Caco-2 (cell line): Measurements from ENCODE around the gene HSD17B11. TPM values are rescaled to one million over a fixed set of nuclear protein-coding genes. Genes with fewer than 3 reads are reported as not detected.

Source experiments
- BruUV-seq: library from RNA; stranded (reverse); fragments of 400-500 nt; replicated peaks from 2 replicates; lab custom pipeline; 2021; lab: Mats Ljungman, UMichigan
- CTCF ChIA-PET: fragments of 300-600 bp; sonication (Branson Sonifier 250); formaldehyde crosslinking; loops from one replicate; lab custom pipeline; 2022; ENCODE audit warnings: antibody characterized with exemption; lab: Charles Lee
- POLR2A ChIA-PET: fragments of 300-600 bp; sonication (Branson Sonifier 250); formaldehyde crosslinking; loops from one replicate; lab custom pipeline; 2022; ENCODE audit warnings: antibody characterized with exemption; lab: Charles Lee
- DNase-seq, 2 experiments: peaks; one replicate each; pipeline versions ENCODE4 v3.0.0 to v3.0.0-alpha.2; 2020 to 2022
- H3K27me3 ChIP-seq: replicated peaks from 2 replicates; pipeline ENCODE4 v1.6.0; 2011; ENCODE audit warnings: low read length; ENCODE audit not compliant: control insufficient read depth, insufficient read depth
- H3K36me3 ChIP-seq: 2 replicates; pipeline ENCODE4 v1.5.1; 2011; ENCODE audit warnings: low read length; ENCODE audit not compliant: control insufficient read depth, insufficient read depth
- H3K4me1 ChIP-seq: fragments of 250-450 bp; sonication (Bioruptor Pico); 2 replicates; pipeline ENCODE4 v1.5.1; 2020; ENCODE audit warnings: mild to moderate bottlenecking
- H3K4me3 ChIP-seq: 2 replicates; pipeline ENCODE4 v1.5.1; 2011; ENCODE audit warnings: low read depth, mild to moderate bottlenecking, control low read depth, low read length
- H3K9me3 ChIP-seq: fragments of 250-450 bp; sonication (Bioruptor Pico); 2 replicates; pipeline ENCODE4 v1.5.1; 2020; ENCODE audit warnings: mild to moderate bottlenecking, moderate library complexity
- H3K27ac Mint-ChIP-seq: one replicate; pipeline ENCODE4 v1.8.0; 2022; ENCODE audit warnings: mixed read lengths; ENCODE audit not compliant: unreplicated experiment
- H3K27me3 Mint-ChIP-seq: one replicate; pipeline ENCODE4 v1.8.0; 2022; ENCODE audit warnings: mixed read lengths; ENCODE audit not compliant: insufficient read depth, unreplicated experiment
- H3K36me3 Mint-ChIP-seq: one replicate; pipeline ENCODE4 v1.8.0; 2022; ENCODE audit warnings: mild to moderate bottlenecking, mixed read lengths; ENCODE audit not compliant: insufficient read depth, unreplicated experiment
- H3K4me1 Mint-ChIP-seq: one replicate; pipeline ENCODE4 v1.8.0; 2022; ENCODE audit warnings: low read depth, mixed read lengths; ENCODE audit not compliant: unreplicated experiment
- H3K4me3 Mint-ChIP-seq: one replicate; pipeline ENCODE4 v1.8.0; 2022; ENCODE audit warnings: mild to moderate bottlenecking, moderate library complexity, mixed read lengths; ENCODE audit not compliant: unreplicated experiment
- H3K9me3 Mint-ChIP-seq: one replicate; pipeline ENCODE4 v1.8.0; 2022; ENCODE audit warnings: mixed read lengths; ENCODE audit not compliant: unreplicated experiment
- intact Hi-C: fragments of 100-400 bp; cut with micrococcal nuclease; formaldehyde crosslinking; loops from one replicate; pipeline ENCODE4 v1.10.0; 2022; ENCODE audit not compliant: unreplicated experiment
- total RNA-seq: library from RNA; stranded (reverse); gene quantifications from 2 replicates; pipeline ENCODE4 v1.2.3, GENCODE V29; 2022
- TF ChIP-seq, protein P1 (sequence below), 2 experiments: fragments of 200-600 bp in 1 of 2; IDR thresholded peaks; 1 replicate in 1 of 2; 2 replicates in 1 of 2; pipeline versions ENCODE4 v1.5.1 to v1.8.0; 2011 to 2022; ENCODE audit warnings: antibody characterized with exemption in 1 of 2, control low read depth in 1 of 2, inconsistent platforms in 1 of 2, low read depth in 1 of 2, low read length in 1 of 2, mild to moderate bottlenecking in 1 of 2, moderate library complexity in 1 of 2; ENCODE audit not compliant: insufficient read depth in 1 of 2, severe bottlenecking in 1 of 2, unreplicated experiment in 1 of 2

The HSD17B11 gene
- total RNA-seq, 1 experiment from 2014 or later = 42.8 TPM

DNA sequence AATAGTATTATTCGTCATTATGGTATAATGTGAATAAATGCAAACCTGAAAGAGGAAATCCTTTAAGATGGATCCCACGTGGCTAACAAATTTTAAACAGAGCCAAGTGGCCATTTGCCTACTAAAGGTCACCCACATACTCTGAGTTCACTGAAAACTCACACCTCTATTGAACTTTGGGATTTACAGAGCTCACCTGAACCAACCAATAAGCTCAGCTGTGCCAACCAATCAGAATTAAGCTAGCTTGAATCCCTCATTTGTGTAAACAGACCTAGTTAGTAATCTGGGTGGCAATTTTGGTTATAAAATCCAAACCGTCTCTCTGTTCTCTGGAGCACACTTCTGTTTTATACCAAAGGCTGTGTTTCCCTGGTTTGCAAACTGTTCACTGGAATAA is 26.0 kb upstream of the HSD17B11 start:
- no peaks in the 10 kb centered on the region for H3K36me3 Mint-ChIP-seq
- H3K4me1 Mint-ChIP-seq = peaks cover 13% of the 10 kb centered on the region
- CTCF ChIA-PET = no interaction called here

DNA sequence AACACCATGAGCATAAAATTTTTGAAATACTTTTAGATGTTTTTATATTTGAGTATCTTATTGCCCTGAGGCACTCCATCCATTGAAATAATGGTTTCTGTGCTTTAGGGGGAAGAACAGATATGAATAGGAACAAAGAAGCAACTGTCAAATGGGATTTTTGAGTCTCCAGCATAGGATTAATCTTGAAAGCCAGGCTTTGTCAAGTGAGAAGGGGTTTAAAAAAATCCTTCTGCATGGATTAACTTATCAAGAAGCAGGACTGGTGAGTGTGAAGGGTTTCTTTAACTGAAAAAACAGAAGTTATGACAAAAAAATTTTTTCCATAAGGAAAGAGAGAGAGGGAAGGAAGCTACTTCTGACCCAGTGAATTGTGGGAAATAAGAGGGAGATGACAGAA is 23.8 kb upstream of the HSD17B11 start:
- Mint-ChIP-seq H3K27me3 (no peaks in the 10 kb centered on the region), H3K9me3 (no peaks in the 10 kb centered on the region), H3K4me1 (peaks cover 13% of the 10 kb centered on the region), H3K27ac (peak overlapping the region; percentile 55), H3K4me3 (no peak overlapping the region), H3K36me3 (peaks cover 7% of the 10 kb centered on the region)
- H3K27me3 ChIP-seq = no peaks in the 10 kb centered on the region
- CTCF ChIA-PET = no interaction called here
- intact Hi-C loops = no loop called here
- no peak overlapping the region for H3K4me3 ChIP-seq
- TF ChIP-seq, protein P1, sequence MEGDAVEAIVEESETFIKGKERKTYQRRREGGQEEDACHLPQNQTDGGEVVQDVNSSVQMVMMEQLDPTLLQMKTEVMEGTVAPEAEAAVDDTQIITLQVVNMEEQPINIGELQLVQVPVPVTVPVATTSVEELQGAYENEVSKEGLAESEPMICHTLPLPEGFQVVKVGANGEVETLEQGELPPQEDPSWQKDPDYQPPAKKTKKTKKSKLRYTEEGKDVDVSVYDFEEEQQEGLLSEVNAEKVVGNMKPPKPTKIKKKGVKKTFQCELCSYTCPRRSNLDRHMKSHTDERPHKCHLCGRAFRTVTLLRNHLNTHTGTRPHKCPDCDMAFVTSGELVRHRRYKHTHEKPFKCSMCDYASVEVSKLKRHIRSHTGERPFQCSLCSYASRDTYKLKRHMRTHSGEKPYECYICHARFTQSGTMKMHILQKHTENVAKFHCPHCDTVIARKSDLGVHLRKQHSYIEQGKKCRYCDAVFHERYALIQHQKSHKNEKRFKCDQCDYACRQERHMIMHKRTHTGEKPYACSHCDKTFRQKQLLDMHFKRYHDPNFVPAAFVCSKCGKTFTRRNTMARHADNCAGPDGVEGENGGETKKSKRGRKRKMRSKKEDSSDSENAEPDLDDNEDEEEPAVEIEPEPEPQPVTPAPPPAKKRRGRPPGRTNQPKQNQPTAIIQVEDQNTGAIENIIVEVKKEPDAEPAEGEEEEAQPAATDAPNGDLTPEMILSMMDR (IDR thresholded peaks at IDR 0.05; ENCODE audit: insufficient read depth in 1 of 2, low read depth in 1 of 2, low read length in 1 of 2, severe bottlenecking in 1 of 2, unreplicated experiment in 1 of 2) = no peak
- no TSS peak for BruUV-seq
- POLR2A ChIA-PET = no interaction called here
- no peaks in the 10 kb centered on the region for H3K9me3 ChIP-seq
- DNase-seq = no peak
- H3K4me1 ChIP-seq = peaks cover 19% of the 10 kb centered on the region
- H3K36me3 ChIP-seq = no peaks in the 10 kb centered on the region

More for the DNA sequence above, 26.0 kb upstream of the HSD17B11 start:
- H3K27me3 Mint-ChIP-seq = no peaks in the 10 kb centered on the region
- DNase-seq = no peak
- Histone ChIP-seq H3K4me3 (no peak overlapping the region), H3K27me3 (no peaks in the 10 kb centered on the region), H3K9me3 (no peaks in the 10 kb centered on the region), H3K36me3 (no peaks in the 10 kb centered on the region), H3K4me1 (peaks cover 13% of the 10 kb centered on the region)
- intact Hi-C loops = no loop called here
- TF ChIP-seq, protein P1 (IDR thresholded peaks at IDR 0.05; ENCODE audit: insufficient read depth in 1 of 2, low read depth in 1 of 2, low read length in 1 of 2, severe bottlenecking in 1 of 2, unreplicated experiment in 1 of 2) = no peak
- H3K4me3 Mint-ChIP-seq = no peak overlapping the region
- POLR2A ChIA-PET = no interaction called here
- BruUV-seq = no TSS peak
- H3K9me3 Mint-ChIP-seq = no peaks in the 10 kb centered on the region
- no peak overlapping the region for H3K27ac Mint-ChIP-seq

DNA sequence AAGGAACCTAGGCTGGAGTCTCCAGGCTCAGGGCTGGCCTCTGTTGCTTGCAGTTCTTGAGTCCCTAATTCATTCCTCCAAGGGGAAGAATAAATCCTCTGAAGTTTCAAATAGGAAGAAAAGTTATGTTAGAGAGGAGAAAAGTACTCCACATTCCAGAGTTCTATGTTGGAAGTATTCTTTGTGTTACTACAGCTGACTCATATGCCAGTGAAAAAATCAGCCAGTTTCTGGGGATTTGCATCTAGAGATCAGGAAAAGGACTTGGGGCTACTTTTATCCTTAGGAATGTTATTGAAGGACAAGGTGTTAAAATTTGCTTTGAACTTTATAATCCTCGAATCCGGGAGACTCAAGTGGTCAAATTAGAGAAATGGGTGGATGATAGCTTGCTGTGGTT is 19.7 kb upstream of the HSD17B11 start:
- Histone ChIP-seq H3K9me3 (no peaks in the 10 kb centered on the region), H3K4me1 (peaks cover 30% of the 10 kb centered on the region), H3K4me3 (no peak overlapping the region), H3K27me3 (no peaks in the 10 kb centered on the region), H3K36me3 (no peaks in the 10 kb centered on the region)
- Mint-ChIP-seq H3K9me3 (no peaks in the 10 kb centered on the region), H3K4me3 (no peak overlapping the region), H3K36me3 (peaks cover 7% of the 10 kb centered on the region), H3K4me1 (peaks cover 23% of the 10 kb centered on the region), H3K27me3 (no peaks in the 10 kb centered on the region), H3K27ac (no peak overlapping the region)
- ChIA-PET POLR2A (no interaction called here), CTCF (no interaction called here)
- intact Hi-C loops = no loop called here
- TF ChIP-seq, protein P1 (IDR thresholded peaks at IDR 0.05; ENCODE audit: insufficient read depth in 1 of 2, low read depth in 1 of 2, low read length in 1 of 2, severe bottlenecking in 1 of 2, unreplicated experiment in 1 of 2) = no peak
- DNase-seq = no peak
- BruUV-seq = no TSS peak
